Measurements from ENCODE around the gene TTLL7.

Gene TTLL7, protein sequence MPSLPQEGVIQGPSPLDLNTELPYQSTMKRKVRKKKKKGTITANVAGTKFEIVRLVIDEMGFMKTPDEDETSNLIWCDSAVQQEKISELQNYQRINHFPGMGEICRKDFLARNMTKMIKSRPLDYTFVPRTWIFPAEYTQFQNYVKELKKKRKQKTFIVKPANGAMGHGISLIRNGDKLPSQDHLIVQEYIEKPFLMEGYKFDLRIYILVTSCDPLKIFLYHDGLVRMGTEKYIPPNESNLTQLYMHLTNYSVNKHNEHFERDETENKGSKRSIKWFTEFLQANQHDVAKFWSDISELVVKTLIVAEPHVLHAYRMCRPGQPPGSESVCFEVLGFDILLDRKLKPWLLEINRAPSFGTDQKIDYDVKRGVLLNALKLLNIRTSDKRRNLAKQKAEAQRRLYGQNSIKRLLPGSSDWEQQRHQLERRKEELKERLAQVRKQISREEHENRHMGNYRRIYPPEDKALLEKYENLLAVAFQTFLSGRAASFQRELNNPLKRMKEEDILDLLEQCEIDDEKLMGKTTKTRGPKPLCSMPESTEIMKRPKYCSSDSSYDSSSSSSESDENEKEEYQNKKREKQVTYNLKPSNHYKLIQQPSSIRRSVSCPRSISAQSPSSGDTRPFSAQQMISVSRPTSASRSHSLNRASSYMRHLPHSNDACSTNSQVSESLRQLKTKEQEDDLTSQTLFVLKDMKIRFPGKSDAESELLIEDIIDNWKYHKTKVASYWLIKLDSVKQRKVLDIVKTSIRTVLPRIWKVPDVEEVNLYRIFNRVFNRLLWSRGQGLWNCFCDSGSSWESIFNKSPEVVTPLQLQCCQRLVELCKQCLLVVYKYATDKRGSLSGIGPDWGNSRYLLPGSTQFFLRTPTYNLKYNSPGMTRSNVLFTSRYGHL

GRCh38 chr1:83998498-83999315, at the start of gene TTLL7:
Gene TTLL7, minus strand, starts transcription at chr1:83999132. Its CDS starts 46,921 bp downstream, at chr1:83952211.
- peak; percentile 51 for DNase-seq

- DNase-seq: no peak
These were observed 43.5 kb upstream of the TTLL7 start for GRCh38 chr1:84042461-84042860.

DNA sequence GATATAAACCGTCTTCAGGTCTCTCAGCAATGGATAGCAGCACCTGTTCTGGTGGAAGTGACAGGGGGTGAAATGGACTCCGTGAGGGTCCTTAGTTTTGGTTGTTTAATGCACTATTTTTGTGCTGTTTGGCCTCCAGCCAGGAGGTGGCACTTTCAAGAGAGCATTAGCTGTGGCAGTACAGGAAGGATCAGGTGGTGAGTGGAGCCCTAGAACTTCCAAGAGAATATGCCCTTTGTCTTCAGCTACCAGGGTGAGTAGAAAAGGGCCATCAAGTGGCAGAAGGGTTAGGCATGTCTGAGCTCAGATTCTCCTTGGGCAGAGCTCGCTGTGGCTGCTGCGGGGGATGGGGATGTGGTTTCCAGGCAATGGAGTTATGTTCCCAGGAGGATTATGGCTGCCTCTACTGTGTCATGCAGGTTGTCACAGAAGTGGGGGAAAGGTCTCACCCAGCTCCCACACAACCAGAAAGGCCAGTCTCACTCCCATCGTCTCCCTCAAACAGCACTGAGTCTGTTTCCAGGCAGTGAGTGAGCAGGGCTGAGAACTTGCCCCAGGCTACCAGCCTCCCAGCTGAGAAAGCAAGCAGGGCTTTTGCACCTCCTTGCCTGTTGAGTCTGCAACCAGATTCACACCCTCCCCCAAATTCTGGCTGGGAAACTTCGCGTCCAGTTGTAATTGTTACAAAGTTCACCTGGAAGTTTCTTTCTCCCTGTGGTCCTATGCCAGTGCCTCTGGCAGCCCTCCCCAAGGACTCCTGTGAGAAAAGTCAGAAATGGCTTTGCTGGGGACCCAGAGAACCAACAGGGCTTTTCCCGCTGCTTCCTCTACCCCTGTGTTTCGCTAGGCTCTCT, 39.1 kb upstream of the TTLL7 start:
- DNase-seq: no peak

DNA sequence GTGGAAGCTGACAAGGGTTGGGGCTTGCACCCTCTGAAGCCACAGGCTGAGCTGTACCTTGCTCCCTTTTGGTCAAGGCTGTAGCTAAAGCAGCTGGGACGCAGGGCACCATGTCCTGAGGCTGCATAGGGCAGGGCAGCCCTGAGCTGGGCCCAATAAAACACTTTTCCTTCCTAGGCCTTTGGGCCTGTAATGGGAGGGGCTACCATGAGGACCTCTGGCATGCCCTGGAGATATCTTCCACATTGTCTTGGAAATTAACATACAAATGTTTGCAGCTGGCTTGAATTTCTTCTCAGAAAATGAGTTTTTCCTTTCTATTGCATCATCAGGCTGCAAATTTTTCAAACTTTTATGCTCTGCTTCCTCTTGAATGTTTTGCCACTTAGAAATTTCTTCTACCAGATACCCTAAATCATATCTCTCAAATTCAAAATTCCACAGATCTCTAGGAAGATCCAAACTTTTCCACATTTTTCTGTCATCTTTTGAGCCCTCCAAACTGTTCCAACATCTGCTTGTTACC, 32.9 kb upstream of the TTLL7 start:
- DNase-seq: no peak

GRCh38 chr1:84027368-84027767, 28.4 kb upstream of the TTLL7 start:
- DNase-seq: no peak

DNA sequence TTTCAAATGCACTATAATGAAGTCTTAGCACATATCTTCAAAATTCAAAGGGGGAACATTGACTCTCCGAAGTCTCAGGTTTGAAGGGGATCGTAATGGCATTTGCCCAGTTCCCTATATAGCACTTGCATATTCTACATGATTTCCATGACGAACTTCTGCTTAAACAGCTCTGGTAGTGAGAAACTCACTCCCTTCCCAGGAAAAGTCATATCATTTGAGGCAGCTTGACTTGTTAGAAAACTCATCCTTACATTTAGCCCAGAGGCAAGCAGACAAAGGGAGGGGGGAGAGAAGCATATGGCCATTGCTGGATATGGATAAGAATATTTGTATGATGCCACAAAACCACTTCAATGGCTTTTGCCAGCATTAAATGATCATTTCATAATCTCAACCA, 27.0 kb upstream of the TTLL7 start:
- no peak for DNase-seq

GRCh38 chr1:84021822-84022221, 22.9 kb upstream of the TTLL7 start:
- no peak for DNase-seq

GRCh38 chr1:84020151-84020550, 21.2 kb upstream of the TTLL7 start:
- DNase-seq: no peak

DNA sequence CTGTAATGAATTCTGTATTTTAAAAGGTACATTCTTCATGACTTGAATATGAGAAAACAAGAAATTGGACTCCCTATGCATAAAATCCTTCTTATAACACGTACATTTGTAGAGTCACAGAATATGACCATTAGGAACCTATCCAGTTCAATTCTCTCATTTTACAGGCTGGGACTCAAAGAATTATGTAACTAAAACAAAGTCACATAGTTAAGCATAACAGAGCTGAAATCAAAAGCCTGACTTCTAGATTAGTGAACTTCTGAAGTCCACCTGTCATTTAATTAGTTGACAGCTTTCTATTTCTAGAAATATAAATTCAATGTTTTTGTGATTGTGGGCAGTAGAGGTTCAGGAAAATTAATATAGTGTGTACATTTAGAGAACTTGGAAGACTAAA, 20.3 kb upstream of the TTLL7 start:
- no peak for DNase-seq

- DNase-seq: no peak
These were observed 14.8 kb upstream of the TTLL7 start for GRCh38 chr1:84013708-84014107.

DNA sequence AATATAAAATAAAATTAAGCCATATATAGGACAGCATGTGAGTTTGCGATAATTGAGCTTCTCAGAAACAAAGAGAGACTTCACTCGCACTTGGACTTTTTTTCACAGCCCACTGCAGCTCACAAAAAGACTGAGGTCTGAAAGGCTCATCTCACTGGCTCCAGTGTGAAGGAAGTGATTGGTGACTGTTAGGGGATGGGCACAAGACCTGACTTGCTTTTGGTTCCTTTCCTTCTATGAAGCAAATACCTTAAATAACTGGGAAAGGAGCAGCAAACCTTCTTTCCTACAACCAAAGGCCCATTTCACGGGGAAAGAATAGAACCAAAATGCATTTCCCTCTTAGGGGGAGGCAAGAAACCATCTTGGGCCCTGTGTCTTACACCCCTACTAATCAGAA, 13.1 kb upstream of the TTLL7 start:
- no peak for DNase-seq

- DNase-seq: no peak
These were observed 11.2 kb upstream of the TTLL7 start for GRCh38 chr1:84010136-84010535.

- DNase-seq: no peak
These were observed 9.7 kb upstream of the TTLL7 start for GRCh38 chr1:84008631-84009030.

DNA sequence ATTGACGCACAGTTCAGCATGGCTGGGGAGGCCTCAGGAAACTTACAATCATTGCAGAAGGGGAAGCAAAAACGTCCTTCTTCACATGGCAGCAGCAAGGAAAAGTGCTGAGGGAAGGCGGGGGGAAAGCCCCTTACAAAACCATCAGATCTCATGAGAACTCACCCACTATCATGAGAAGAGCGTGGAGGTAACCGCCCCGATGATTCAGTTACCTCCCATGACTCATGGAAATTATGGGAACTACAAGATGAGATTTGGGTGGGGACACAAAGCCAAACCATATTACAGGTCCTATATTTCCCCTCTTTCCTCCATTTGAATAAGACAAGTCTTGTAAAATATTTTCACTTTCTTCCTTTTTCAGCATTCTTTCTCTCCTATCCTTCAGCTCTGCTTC, 7.7 kb upstream of the TTLL7 start:
- no peak for DNase-seq

DNA sequence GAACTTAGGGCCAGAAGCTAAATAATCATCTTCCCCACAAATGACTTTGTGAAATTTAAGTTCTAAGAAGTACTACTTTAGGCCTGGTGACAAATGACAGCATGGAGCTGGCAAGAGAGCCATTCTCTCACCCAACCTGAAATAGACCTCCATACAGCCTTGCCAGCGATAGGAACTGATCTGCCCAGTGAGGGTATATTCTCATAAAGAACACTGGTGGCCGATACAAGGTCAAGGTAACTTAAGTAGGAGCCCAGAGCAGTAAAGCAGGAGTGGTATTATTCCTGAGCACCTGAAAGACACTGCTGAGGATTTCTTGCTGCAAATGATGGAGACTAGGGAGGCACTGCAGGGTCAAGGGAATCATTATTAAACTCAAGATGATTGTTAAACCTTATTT, 2.6 kb upstream of the TTLL7 start:
- DNase-seq: no peak

DNA sequence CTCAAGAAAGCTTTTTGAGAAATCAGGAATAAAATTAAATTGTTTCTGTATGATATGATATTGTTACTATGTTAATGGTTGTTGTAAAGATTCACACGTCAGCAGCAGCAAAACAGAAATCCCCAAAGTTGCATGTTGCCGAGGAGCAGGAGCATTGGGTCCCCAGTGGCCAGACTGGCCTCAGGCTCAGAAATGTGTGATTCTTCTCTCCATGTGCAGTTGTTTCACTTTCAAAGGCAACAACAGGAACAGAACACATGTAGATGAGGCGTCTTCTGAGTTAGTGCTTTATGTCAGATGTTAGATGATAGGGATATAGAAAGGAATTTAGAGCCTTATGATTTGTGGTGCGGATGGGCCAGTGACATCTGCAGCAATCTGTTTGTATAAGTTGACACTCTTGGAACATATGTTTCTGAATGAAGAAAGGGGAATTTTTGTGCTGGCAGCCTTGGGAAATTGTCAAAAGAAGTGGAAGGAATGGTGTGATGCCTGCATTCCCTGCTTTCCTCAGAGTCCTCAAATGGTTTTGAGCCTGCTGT, 2.1 kb upstream of the TTLL7 start:
- DNase-seq: no peak

GRCh38 chr1:84000196-84000885, 1.4 kb upstream of the TTLL7 start:
- DNase-seq: no peak

GRCh38 chr1:83999316-83999819, 436 bp upstream of the TTLL7 start:
- DNase-seq: no peak

GRCh38 chr1:83998205-83998497, 781 bp downstream of the TTLL7 start:
- no peak for DNase-seq

- no peak for DNase-seq
These were observed 1.3 kb downstream of the TTLL7 start for GRCh38 chr1:83997631-83998030.

GRCh38 chr1:83996621-83997020, 2.3 kb downstream of the TTLL7 start:
- DNase-seq: no peak
